Forelimb muscle (tissue), 1 donor: ENCODE data around the gene ENO3. TPM values are rescaled to one million over a fixed set of nuclear protein-coding genes. Genes with fewer than 3 reads are reported as not detected.

Experiments
- polyA plus RNA-seq: library from polyadenylated mRNA; unstranded; fragments of 120-200 nt; gene quantifications from one replicate; pipeline ENCODE4 v1.2.1, GENCODE V29; 2013; ENCODE audit not compliant: insufficient read length

The ENO3 gene
- polyA plus RNA-seq, 1 donor = 2,114 TPM

Other genes starting within 250 kb of the ENO3 start
- 31.9 TPM for gene PELP1, start 247.0 kb upstream of the ENO3 start, polyA plus RNA-seq
- gene ARRB2, start 240.5 kb upstream of the ENO3 start, polyA plus RNA-seq = 22.3 TPM
- gene MED11, start 219.7 kb upstream of the ENO3 start, polyA plus RNA-seq = 18.0 TPM
- 0.28 TPM for gene ZMYND15, start 211.3 kb upstream of the ENO3 start, polyA plus RNA-seq
- gene CXCL16, start 211.2 kb upstream of the ENO3 start, polyA plus RNA-seq = 5.1 TPM
- not detected for gene TM4SF5, start 179.2 kb upstream of the ENO3 start, polyA plus RNA-seq
- gene VMO1, start 164.8 kb upstream of the ENO3 start, polyA plus RNA-seq = 9.7 TPM
- 0.95 TPM for gene GLTPD2, start 162.2 kb upstream of the ENO3 start, polyA plus RNA-seq
- gene PSMB6, start 155.0 kb upstream of the ENO3 start, polyA plus RNA-seq = 96.7 TPM
- 25.4 TPM for gene PLD2, start 144.0 kb upstream of the ENO3 start, polyA plus RNA-seq
- gene MINK1, start 117.8 kb upstream of the ENO3 start, polyA plus RNA-seq = 25.4 TPM
- gene C17orf107, start 51.6 kb upstream of the ENO3 start, polyA plus RNA-seq = 1.3 TPM
- gene CHRNE, start 48.0 kb upstream of the ENO3 start, polyA plus RNA-seq = 2.3 TPM
- gene GP1BA, start 18.8 kb upstream of the ENO3 start, polyA plus RNA-seq = 0.92 TPM
- 53.8 TPM for gene SLC25A11, start 11.1 kb upstream of the ENO3 start, polyA plus RNA-seq
- gene RNF167, start 10.9 kb upstream of the ENO3 start, polyA plus RNA-seq = 72.7 TPM
- 349 TPM for gene PFN1, start 2.6 kb upstream of the ENO3 start, polyA plus RNA-seq
- 90.2 TPM for gene SPAG7, start 16.7 kb downstream of the ENO3 start, polyA plus RNA-seq
- 27.3 TPM for gene CAMTA2, start 36.6 kb downstream of the ENO3 start, polyA plus RNA-seq
- gene INCA1, start 46.4 kb downstream of the ENO3 start, polyA plus RNA-seq = 5.0 TPM
- 120 TPM for gene KIF1C, start 46.8 kb downstream of the ENO3 start, polyA plus RNA-seq
- 0.08 TPM for gene SLC52A1, start 84.3 kb downstream of the ENO3 start, polyA plus RNA-seq
- 11.8 TPM for gene ZFP3, start 127.3 kb downstream of the ENO3 start, polyA plus RNA-seq
- 24.4 TPM for gene ZNF232, start 160.8 kb downstream of the ENO3 start, polyA plus RNA-seq
- 30.0 TPM for gene USP6, start 164.9 kb downstream of the ENO3 start, polyA plus RNA-seq
- gene ZNF594, start 240.7 kb downstream of the ENO3 start, polyA plus RNA-seq = 11.2 TPM